Gastroesophageal sphincter (tissue), 3 donors: ENCODE results near the gene CEP112.

Source experiments
- POLR2A ChIP-seq, 2 donors: fragments of 450-650 bp; IDR thresholded peaks; one replicate each; pipeline ENCODE4 v1.6.1; 2017; ENCODE audit warnings: antibody characterized with exemption in 2 of 2, mild to moderate bottlenecking in 2 of 2, moderate library complexity in 1 of 2
- TF ChIP-seq, protein P1 (sequence below), 4 experiments: fragments of 200-600 bp in 2 of 4; fragments of 450-650 bp in 2 of 4; sonication (generic) in 1 of 4; IDR thresholded peaks; one replicate each; pipeline ENCODE4 v1.5.1; 2017 to 2019; ENCODE audit warnings: antibody characterized with exemption in 4 of 4, mild to moderate bottlenecking in 2 of 4, moderate library complexity in 2 of 4

DNA sequence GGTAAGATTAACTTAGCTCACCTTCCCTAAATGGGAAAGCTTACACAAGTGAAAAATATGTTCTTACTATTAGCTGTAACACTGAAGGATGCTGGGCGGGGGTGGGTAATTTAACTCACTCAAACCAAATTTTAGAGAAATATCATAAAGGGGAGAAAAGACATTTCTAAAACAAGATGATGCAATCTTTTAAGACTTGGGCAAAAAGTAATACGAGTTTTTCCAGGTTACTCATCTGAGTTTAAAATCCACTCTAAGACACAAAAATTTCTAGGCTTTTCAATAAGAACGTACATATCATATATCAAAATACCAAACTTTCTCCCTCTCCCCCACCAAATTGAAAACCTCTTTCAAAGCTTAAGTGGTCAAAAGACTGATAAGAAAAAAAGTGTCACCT lies 228.8 kb downstream of the CEP112 start:
- TF ChIP-seq, protein P1, sequence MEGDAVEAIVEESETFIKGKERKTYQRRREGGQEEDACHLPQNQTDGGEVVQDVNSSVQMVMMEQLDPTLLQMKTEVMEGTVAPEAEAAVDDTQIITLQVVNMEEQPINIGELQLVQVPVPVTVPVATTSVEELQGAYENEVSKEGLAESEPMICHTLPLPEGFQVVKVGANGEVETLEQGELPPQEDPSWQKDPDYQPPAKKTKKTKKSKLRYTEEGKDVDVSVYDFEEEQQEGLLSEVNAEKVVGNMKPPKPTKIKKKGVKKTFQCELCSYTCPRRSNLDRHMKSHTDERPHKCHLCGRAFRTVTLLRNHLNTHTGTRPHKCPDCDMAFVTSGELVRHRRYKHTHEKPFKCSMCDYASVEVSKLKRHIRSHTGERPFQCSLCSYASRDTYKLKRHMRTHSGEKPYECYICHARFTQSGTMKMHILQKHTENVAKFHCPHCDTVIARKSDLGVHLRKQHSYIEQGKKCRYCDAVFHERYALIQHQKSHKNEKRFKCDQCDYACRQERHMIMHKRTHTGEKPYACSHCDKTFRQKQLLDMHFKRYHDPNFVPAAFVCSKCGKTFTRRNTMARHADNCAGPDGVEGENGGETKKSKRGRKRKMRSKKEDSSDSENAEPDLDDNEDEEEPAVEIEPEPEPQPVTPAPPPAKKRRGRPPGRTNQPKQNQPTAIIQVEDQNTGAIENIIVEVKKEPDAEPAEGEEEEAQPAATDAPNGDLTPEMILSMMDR (IDR thresholded peaks at IDR 0.05): no peak
- TF ChIP-seq POLR2A (IDR thresholded peaks at IDR 0.05): no peak
